ENCODE measurements around the gene RPA1. TPM values are rescaled to one million over a fixed set of nuclear protein-coding genes. Genes with fewer than 3 reads are reported as not detected.

RPA1 gene
- total and polyA plus RNA-seq, 9 of the 15 experiments (the other 6 are each of a cell fraction or from before 2014, with no cell fraction given): 25.2 to 125 (median 47.4) TPM

GRCh38 chr17:1839516-1839915 lies 9.7 kb downstream of the RPA1 start (continued):
- TF ChIP-seq ZNF407 (IDR thresholded peaks at IDR 0.05; ENCODE audit: low read depth): no peak
- TF ChIP-seq, protein P1, sequence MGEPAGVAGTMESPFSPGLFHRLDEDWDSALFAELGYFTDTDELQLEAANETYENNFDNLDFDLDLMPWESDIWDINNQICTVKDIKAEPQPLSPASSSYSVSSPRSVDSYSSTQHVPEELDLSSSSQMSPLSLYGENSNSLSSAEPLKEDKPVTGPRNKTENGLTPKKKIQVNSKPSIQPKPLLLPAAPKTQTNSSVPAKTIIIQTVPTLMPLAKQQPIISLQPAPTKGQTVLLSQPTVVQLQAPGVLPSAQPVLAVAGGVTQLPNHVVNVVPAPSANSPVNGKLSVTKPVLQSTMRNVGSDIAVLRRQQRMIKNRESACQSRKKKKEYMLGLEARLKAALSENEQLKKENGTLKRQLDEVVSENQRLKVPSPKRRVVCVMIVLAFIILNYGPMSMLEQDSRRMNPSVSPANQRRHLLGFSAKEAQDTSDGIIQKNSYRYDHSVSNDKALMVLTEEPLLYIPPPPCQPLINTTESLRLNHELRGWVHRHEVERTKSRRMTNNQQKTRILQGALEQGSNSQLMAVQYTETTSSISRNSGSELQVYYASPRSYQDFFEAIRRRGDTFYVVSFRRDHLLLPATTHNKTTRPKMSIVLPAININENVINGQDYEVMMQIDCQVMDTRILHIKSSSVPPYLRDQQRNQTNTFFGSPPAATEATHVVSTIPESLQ (CRISPR knock-in tag; IDR thresholded peaks at IDR 0.05): no peak
- no peak for TF ChIP-seq ZNF121 (CRISPR knock-in tag; conservative IDR thresholded peaks at IDR 0.05)
- TF ChIP-seq CHD4 (IDR thresholded peaks at IDR 0.05; ENCODE audit: insufficient read depth, insufficient replicate concordance, low read depth, low read length, poor library complexity, severe bottlenecking): no peak
- TF ChIP-seq CBX8 (IDR thresholded peaks at IDR 0.05; ENCODE audit: borderline replicate concordance, extremely low read depth, low read depth, low read length, poor library complexity, severe bottlenecking): no peak
- TF ChIP-seq, protein P2, sequence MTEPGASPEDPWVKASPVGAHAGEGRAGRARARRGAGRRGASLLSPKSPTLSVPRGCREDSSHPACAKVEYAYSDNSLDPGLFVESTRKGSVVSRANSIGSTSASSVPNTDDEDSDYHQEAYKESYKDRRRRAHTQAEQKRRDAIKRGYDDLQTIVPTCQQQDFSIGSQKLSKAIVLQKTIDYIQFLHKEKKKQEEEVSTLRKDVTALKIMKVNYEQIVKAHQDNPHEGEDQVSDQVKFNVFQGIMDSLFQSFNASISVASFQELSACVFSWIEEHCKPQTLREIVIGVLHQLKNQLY (CRISPR knock-in tag; conservative IDR thresholded peaks at IDR 0.05): no peak
- TF ChIP-seq NCOA6 (IDR thresholded peaks at IDR 0.05): no peak
